ENCODE measurements around the gene ZG16B.
A peak's percentile ranks its signal among the peaks of the same experiment; 100 is the strongest.

ZG16B gene

DNA sequence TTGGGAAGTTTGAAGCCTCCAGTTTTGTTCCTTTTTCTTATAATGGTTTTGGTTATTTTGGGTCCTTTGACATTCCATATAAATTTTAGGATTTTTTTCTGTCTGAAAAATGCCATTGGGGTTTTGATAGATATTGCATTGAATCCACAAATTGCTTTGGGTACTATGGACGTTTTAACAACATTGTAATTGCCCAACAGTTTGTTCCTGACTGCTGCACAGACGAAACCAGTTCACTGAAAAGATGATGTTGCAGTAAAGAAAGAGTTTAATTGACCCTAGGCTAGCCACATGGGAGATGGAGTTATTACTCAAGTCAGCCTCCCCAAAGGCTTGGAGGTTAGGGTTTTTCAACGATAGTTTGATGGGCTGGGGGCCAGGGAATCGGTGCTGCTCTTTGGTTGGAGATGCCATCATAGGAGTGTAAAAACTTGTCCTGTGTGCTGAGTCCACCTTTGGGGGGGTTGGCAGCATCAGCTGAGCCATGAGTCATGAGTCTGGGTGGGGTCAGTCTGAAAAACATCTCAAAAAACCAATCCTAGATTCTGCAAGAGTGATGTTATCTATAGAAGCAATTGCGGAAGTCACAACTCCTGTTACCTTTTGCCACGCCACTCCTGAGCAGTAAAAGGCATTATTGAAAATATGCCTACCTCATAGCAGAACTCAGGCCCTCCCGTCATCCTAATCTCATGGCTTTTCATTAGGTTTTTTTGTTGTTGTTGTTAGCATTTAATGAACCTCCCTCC is 34.5 kb upstream of the ZG16B start:
- no peak overlapping the region for H3K4me3 ChIP-seq (replicated peaks in 1 of 2; ENCODE audit: low read depth in 2 of 2, low read length in 2 of 2)
- TF ChIP-seq, protein P1, sequence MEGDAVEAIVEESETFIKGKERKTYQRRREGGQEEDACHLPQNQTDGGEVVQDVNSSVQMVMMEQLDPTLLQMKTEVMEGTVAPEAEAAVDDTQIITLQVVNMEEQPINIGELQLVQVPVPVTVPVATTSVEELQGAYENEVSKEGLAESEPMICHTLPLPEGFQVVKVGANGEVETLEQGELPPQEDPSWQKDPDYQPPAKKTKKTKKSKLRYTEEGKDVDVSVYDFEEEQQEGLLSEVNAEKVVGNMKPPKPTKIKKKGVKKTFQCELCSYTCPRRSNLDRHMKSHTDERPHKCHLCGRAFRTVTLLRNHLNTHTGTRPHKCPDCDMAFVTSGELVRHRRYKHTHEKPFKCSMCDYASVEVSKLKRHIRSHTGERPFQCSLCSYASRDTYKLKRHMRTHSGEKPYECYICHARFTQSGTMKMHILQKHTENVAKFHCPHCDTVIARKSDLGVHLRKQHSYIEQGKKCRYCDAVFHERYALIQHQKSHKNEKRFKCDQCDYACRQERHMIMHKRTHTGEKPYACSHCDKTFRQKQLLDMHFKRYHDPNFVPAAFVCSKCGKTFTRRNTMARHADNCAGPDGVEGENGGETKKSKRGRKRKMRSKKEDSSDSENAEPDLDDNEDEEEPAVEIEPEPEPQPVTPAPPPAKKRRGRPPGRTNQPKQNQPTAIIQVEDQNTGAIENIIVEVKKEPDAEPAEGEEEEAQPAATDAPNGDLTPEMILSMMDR (IDR thresholded peaks at IDR 0.05; ENCODE audit: low read depth, low read length): no peak
- peak in 1 of 2 donors; percentile 23 for DNase-seq (ENCODE audit: low read depth in 2 of 2)

DNA sequence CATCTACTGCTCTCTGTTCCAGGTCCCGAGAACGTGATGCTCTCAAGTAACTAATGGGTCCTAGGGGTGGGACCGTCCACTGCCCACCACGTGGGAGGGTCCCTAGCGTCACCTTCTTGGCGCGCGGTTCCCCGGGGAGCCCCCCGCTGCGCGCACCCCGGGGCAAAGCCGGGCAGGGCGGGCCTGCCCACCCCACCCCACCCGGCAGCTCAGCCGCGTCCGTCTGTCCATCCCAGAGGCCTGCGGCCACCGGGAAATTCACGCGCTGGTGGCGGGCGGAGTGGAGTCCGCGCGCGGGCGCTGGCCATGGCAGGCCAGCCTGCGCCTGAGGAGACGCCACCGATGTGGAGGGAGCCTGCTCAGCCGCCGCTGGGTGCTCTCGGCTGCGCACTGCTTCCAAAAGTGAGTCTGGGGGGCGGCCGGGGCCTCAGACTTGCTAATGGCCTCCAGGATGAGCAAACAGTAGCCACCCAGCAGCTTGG is 31.3 kb upstream of the ZG16B start:
- TF ChIP-seq, protein P1 (IDR thresholded peaks at IDR 0.05; ENCODE audit: low read depth, low read length): no peak
- H3K4me3 ChIP-seq (replicated peaks in 1 of 2; ENCODE audit: low read depth in 2 of 2, low read length in 2 of 2): no peak overlapping the region
- no peak for DNase-seq (ENCODE audit: low read depth in 2 of 2)

DNA sequence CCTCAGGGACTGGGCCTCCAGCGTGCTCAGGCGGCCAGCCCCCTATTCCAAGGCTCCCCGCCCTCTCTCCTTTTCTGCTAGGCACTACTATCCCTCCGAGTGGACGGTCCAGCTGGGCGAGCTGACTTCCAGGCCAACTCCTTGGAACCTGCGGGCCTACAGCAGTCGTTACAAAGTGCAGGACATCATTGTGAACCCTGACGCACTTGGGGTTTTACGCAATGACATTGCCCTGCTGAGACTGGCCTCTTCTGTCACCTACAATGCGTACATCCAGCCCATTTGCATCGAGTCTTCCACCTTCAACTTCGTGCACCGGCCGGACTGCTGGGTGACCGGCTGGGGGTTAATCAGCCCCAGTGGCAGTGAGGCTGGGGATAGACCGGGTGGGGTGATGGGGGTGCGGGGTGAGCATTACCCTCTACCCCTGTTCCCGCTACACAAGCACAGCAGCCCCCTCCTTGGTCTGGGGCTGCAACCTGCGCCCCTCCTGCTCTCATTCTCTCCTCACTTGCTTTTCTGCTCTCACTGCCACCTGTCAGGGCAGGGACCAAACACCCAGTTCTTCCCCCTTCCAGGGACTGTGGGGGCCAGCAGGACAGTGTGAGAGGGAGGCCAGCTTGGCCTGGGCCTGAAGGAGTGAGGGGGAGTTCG is 30.8 kb upstream of the ZG16B start:
- TF ChIP-seq, protein P1 (IDR thresholded peaks at IDR 0.05; ENCODE audit: low read depth, low read length): no peak
- H3K4me3 ChIP-seq (replicated peaks in 1 of 2; ENCODE audit: low read depth in 2 of 2, low read length in 2 of 2): no peak overlapping the region
- DNase-seq (ENCODE audit: low read depth in 2 of 2): no peak

DNA sequence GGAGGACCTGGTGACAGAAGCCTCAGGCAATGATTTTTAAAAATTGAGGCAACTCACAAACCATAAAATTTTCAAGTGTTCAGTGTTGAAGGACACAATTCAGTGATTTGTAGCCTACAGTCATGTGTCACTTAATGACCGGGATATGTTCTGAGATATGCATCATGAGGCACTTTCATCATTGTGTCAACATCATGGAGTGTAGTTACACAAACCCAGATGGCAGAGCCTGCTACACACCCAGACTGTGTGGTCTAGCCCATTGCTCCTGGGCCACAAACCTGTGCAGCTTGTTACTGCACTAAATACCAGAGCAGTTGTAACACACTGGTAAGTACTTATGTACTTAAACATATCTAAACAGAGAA is 30.3 kb upstream of the ZG16B start:
- DNase-seq (ENCODE audit: low read depth in 2 of 2): peak in 1 of 2 donors; percentile 31
- no peak overlapping the region for H3K4me3 ChIP-seq (replicated peaks in 1 of 2; ENCODE audit: low read depth in 2 of 2, low read length in 2 of 2)
- TF ChIP-seq, protein P1 (IDR thresholded peaks at IDR 0.05; ENCODE audit: low read depth, low read length): no peak

DNA sequence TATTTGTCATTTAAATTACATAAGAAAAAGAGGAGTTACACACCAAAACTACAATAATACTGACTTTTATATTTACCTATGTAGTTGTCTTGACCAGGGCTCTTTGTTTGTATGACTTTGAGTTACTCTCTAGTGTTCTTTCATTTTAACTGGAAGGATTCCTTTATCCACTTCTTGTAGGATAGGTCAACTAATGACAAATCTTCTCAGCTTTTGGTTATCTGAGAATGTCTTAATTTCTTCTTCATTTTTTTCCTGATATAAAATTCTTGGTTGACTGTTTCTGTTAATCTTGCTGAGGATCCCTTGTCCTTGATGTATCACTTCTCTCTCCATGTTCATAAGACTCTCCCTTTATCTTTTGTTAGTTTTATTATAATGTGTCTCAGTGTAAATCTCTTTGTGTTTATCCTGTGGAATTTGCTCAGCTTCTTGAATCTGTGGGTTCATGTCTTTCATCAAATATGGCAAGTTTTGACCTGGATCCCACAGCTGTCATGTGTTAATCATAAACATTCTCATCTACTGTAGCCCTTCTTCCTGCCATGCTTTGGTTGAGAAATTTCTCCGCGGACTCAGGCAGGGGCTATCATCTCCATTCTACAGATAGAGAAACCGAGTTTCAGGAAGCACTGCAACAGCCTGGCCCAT is 26.4 kb upstream of the ZG16B start:
- H3K4me3 ChIP-seq (replicated peaks in 1 of 2; ENCODE audit: low read depth in 2 of 2, low read length in 2 of 2): no peak overlapping the region
- TF ChIP-seq, protein P1 (IDR thresholded peaks at IDR 0.05; ENCODE audit: low read depth, low read length): no peak
- DNase-seq (ENCODE audit: low read depth in 2 of 2): no peak

DNA sequence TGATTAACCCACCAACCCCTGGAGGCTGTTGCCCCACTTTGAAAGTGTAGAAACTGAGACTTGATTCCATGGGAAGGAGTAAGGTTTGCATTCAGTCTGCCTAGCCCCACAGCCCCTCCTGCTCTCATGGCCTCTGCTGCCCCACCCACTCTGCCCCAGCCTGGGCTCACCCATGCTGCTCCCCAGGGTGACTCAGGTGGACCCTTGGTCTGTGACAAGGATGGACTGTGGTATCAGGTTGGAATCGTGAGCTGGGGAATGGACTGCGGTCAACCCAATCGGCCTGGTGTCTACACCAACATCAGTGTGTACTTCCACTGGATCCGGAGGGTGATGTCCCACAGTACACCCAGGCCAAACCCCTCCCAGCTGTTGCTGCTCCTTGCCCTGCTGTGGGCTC is 25.4 kb upstream of the ZG16B start:
- no peak for DNase-seq (ENCODE audit: low read depth in 2 of 2)
- TF ChIP-seq, protein P1 (IDR thresholded peaks at IDR 0.05; ENCODE audit: low read depth, low read length): no peak
- H3K4me3 ChIP-seq (replicated peaks in 1 of 2; ENCODE audit: low read depth in 2 of 2, low read length in 2 of 2): no peak overlapping the region

Data from cardiac fibroblast (primary cell).